ENCODE data around the gene SPATA7. TPM values are rescaled to one million over a fixed set of nuclear protein-coding genes. Genes with fewer than 3 reads are reported as not detected.

The SPATA7 gene
- total RNA-seq, 1 experiment from 2014 or later: 5.3 TPM

DNA sequence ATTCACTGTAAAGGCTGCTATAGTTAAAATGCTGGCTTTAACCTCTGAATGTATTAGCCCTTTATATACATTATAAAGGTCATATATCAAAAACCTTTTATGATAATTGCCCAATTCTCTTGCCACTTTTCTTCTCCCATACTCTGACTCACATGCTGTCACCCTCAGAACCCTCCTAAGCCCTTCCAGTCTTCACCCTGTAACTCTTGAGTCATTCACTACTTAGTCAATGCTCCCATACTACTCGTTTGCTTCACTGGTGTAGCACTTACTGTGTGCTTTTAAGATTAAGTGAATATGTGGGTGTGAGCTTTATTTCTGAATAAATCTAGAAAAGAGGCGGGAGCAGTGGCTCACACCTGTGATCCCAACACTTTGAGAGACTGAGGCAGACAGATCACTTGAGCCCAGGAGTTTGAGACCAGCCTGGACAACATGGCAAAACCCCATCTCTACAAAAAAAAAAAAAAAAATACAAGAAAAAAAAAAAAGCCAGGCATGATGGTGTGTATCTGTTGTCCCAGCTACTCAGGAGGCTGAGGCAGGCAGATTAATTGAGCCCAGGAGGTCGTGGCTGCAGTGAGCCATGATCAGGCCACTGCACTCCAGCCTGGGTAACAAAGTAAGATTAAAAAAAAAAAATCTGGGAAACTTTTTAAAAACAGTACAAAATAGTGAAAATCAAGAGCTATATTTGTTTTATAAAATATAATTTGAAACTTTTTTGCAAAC is 37.6 kb downstream of the SPATA7 start:
- H3K9me3 ChIP-seq (ENCODE audit: control insufficient read depth, low read depth, low read length): no peaks in the 10 kb centered on the region
- peak overlapping the region in 1 of 3 experiments; percentile 37; a peak in 1 of 7 replicates for H3K27ac Mint-ChIP-seq
- no peak overlapping the region for H4K8ac ChIP-seq (replicated peaks; ENCODE audit: insufficient read length, low read depth, low read length)
- H2BK120ac ChIP-seq (ENCODE audit: low read depth, low read length, poor library complexity, severe bottlenecking): no peak overlapping the region
- H4K91ac ChIP-seq (ENCODE audit: insufficient read length, low read depth, low read length): no peak overlapping the region
- no peak overlapping the region for H3K23ac ChIP-seq (ENCODE audit: insufficient read length, low read depth, low read length)
- H3K4me1 Mint-ChIP-seq: peaks cover 3 to 4% of the 10 kb centered on the region in 2 experiments; a peak in 2 of 4 replicates
- no peaks in the 10 kb centered on the region for H3K4me1 ChIP-seq (ENCODE audit: insufficient read depth, low read length)
- no peaks in the 10 kb centered on the region for H3K79me1 ChIP-seq (ENCODE audit: insufficient read depth, low read depth, low read length, poor library complexity, severe bottlenecking)
- TF ChIP-seq, protein P1, sequence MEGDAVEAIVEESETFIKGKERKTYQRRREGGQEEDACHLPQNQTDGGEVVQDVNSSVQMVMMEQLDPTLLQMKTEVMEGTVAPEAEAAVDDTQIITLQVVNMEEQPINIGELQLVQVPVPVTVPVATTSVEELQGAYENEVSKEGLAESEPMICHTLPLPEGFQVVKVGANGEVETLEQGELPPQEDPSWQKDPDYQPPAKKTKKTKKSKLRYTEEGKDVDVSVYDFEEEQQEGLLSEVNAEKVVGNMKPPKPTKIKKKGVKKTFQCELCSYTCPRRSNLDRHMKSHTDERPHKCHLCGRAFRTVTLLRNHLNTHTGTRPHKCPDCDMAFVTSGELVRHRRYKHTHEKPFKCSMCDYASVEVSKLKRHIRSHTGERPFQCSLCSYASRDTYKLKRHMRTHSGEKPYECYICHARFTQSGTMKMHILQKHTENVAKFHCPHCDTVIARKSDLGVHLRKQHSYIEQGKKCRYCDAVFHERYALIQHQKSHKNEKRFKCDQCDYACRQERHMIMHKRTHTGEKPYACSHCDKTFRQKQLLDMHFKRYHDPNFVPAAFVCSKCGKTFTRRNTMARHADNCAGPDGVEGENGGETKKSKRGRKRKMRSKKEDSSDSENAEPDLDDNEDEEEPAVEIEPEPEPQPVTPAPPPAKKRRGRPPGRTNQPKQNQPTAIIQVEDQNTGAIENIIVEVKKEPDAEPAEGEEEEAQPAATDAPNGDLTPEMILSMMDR (conservative IDR thresholded peaks at IDR 0.05): no peak
- H3K4ac ChIP-seq (ENCODE audit: low read depth, low read length): no peak overlapping the region
- H3K27ac ChIP-seq (ENCODE audit: insufficient read length, low read depth, low read length): no peak overlapping the region
- H2AFZ ChIP-seq (ENCODE audit: low read length): no peak overlapping the region
- H3K9me3 Mint-ChIP-seq: peaks cover under 1 to 1% of the 10 kb centered on the region in 2 experiments; a peak in 3 of 5 replicates
- no peak overlapping the region for H3K9ac ChIP-seq (ENCODE audit: extremely low read depth, insufficient read length, low read length)
- H3K4me3 Mint-ChIP-seq: no peak overlapping the region
- no peak overlapping the region for H2BK15ac ChIP-seq (ENCODE audit: low read depth, low read length)
- no peak for DNase-seq
- H3K27me3 ChIP-seq (ENCODE audit: insufficient read depth, low read length): no peaks in the 10 kb centered on the region
- no peak overlapping the region for H3K14ac ChIP-seq (ENCODE audit: insufficient read depth, low read length)
- no peak overlapping the region for H3T11ph ChIP-seq (ENCODE audit: low read length)
- no CpG with 5 or more reads among the region's 3 CpGs for WGBS (ENCODE audit: extremely low coverage, insufficient read length, low lambda C conversion rate)
- H3K56ac ChIP-seq (ENCODE audit: insufficient read length, low read depth, low read length): no peak overlapping the region
- H3K18ac ChIP-seq (ENCODE audit: insufficient read length, low read depth, low read length): no peak overlapping the region
- no peak overlapping the region for H2BK20ac ChIP-seq (ENCODE audit: low read depth, low read length, poor library complexity, severe bottlenecking)
- H3K4me2 ChIP-seq (ENCODE audit: insufficient read depth, insufficient read length, low read length): no peak overlapping the region
- H3K23me2 ChIP-seq (ENCODE audit: insufficient read length, low read depth, low read length, poor library complexity, severe bottlenecking): no peaks in the 10 kb centered on the region
- H2AK5ac ChIP-seq (ENCODE audit: insufficient read length, low read length): no peak overlapping the region
- H4K5ac ChIP-seq (ENCODE audit: insufficient read length, low read depth, low read length): no peak overlapping the region
- no peak overlapping the region for H2BK12ac ChIP-seq (ENCODE audit: insufficient read length, low read depth, low read length)
- no peaks in the 10 kb centered on the region for H3K79me2 ChIP-seq (ENCODE audit: insufficient read depth, low read length)
- H4K20me1 ChIP-seq (ENCODE audit: control insufficient read depth, insufficient read depth, insufficient read length): no peaks in the 10 kb centered on the region
- peaks cover 2 to 7% (median 2%) of the 10 kb centered on the region in 3 experiments for H3K36me3 Mint-ChIP-seq (ENCODE audit: insufficient read depth in 1 of 3, low read depth in 3 of 3)
- H3K27me3 Mint-ChIP-seq (ENCODE audit: low read depth): no peaks in the 10 kb centered on the region
- no peak overlapping the region for H2BK5ac ChIP-seq (ENCODE audit: insufficient read length, low read length)

Data from H9 (cell line).